ENCODE results near the gene SLC4A4.

Gene SLC4A4

DNA sequence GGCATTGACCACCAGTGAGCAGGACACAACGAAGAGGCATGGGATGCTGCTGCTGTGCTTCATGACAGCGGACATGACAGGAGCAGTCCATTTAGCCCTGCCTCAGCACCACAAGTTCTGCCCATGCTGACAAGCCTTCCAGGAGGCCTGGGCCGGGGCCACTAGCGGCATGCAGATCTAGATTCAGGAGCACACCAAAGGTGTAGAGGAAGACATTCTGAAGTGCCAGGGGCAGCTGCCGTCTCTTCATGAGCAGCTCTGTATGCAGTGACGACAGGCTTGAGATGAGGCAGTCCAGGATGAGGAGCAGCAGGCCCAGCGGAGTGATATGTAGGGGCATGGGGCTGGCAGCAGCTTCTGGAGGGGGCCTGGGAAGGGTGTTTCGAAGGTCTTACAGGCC lies 38.5 kb upstream of the SLC4A4 start:
- H3K27ac ChIP-seq, result no peak overlapping the region
- no peak for TF ChIP-seq ZFX (IDR thresholded peaks at IDR 0.05; ENCODE audit: borderline replicate concordance)
- TF ChIP-seq, protein P1, sequence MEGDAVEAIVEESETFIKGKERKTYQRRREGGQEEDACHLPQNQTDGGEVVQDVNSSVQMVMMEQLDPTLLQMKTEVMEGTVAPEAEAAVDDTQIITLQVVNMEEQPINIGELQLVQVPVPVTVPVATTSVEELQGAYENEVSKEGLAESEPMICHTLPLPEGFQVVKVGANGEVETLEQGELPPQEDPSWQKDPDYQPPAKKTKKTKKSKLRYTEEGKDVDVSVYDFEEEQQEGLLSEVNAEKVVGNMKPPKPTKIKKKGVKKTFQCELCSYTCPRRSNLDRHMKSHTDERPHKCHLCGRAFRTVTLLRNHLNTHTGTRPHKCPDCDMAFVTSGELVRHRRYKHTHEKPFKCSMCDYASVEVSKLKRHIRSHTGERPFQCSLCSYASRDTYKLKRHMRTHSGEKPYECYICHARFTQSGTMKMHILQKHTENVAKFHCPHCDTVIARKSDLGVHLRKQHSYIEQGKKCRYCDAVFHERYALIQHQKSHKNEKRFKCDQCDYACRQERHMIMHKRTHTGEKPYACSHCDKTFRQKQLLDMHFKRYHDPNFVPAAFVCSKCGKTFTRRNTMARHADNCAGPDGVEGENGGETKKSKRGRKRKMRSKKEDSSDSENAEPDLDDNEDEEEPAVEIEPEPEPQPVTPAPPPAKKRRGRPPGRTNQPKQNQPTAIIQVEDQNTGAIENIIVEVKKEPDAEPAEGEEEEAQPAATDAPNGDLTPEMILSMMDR (IDR thresholded peaks at IDR 0.05), result no peak

DNA sequence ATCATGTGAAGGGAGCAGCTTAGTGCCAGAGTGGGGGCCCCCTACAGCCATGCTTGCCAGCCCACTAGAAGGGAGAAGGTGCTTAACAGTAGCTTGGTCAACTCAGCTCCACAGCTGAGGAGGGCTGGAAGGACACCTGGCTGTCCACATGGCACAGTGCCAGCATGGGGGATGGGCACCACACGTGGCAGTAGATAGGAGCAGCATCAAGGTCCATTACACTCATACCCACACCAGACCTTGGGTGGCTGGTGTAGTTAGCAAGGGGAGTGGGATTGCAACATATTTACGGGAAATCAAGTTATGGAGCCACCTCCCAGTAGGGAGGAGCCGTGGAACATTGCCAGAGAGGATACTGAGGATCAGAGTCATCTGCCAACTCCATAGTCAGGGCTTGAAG lies 37.9 kb upstream of the SLC4A4 start:
- no peak overlapping the region for H3K27ac ChIP-seq
- TF ChIP-seq ZFX (IDR thresholded peaks at IDR 0.05; ENCODE audit: borderline replicate concordance), result no peak
- TF ChIP-seq, protein P1 (IDR thresholded peaks at IDR 0.05), result no peak

DNA sequence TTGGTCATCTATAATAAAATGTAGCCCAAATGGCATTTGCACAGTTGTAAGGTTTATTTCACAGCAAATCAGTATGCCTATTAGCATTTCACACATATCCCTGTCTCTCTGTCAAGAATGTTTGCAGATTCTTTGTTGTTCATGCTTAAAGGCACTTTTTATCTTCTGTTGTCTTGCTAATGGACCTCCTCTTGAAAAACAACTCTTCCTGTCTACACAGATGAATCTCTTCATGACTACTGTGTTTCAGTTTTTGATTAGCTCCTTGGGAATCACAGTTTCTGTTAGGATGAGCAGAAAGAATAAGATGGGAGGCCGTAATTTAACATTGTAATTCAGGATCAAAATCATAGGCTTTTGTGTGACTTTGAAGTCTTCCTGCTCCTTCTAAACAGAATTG lies 35.5 kb upstream of the SLC4A4 start:
- H3K27ac ChIP-seq, result no peak overlapping the region
- TF ChIP-seq, protein P1 (IDR thresholded peaks at IDR 0.05), result no peak
- no peak for TF ChIP-seq ZFX (IDR thresholded peaks at IDR 0.05; ENCODE audit: borderline replicate concordance)

DNA sequence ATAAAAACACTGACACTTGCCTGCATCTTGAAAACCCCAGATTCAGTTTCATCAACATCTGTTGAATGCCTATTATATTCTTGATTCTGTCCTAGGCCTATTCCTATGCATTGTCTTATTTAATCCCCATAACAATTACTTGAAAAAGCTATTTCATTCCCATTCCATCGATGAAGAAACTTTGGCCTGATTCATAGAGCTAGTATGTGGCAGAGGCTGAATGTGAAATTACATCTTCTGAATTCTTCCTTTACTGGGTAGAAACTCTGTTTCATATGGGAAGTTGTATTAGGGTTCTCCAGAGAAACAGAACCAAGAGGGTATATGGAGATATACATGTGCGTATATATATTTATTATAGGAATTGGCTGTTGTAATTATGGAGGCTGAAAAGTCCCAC lies 35.0 kb upstream of the SLC4A4 start:
- H3K27ac ChIP-seq, result no peak overlapping the region

DNA sequence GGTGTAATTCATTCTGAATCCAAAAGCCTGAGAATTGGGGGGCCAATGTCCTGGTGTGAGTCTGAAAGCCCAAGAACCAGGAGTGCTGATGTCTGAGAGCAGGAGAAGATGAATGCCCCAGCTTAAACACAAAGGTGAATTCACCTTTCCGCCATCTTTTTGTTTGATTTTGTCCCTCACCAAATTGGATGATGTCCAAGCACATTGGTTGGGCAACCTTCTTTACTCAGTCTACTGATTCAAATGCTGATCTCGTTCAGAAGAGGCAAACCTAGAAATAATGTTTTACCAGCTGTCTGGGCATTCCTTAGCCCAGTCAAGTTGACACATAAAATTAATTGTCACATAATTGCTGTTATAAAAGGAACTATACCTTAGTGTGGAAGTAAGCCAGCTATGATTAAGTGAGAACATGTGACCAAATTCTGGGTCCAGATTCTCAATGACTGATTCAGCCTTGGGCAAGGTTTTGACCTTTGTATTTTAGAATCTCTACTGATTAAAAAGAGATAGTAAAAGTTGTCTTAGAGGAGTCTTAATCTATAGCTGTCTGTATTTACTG lies 34.5 kb upstream of the SLC4A4 start:
- TF ChIP-seq, protein P1 (IDR thresholded peaks at IDR 0.05), result no peak
- H3K27ac ChIP-seq, result no peak overlapping the region

More for the DNA sequence above, 35.0 kb upstream of the SLC4A4 start:
- TF ChIP-seq, protein P1 (IDR thresholded peaks at IDR 0.05), result no peak
- no peak for TF ChIP-seq ZFX (IDR thresholded peaks at IDR 0.05; ENCODE audit: borderline replicate concordance)

DNA sequence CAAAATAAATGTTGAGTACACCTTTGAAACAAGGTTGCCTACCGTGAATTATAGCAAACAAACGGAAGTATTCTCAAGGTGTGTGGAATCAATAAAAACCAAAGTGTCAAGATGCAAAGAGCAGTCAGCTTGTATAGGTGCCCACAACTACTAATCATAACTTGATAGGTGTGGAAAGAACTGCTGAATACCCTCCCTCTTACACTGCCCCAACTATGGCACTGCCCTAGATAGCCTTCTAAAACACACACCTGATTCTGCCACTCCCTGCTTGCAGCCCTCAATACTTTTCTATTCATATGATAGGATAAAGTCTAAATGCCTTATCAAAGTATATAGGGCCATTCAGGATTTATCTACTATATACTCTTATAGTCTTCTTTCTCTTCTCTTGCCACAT lies 31.1 kb upstream of the SLC4A4 start:
- H3K27ac ChIP-seq, result no peak overlapping the region
- TF ChIP-seq, protein P1 (IDR thresholded peaks at IDR 0.05), result no peak
- TF ChIP-seq ZFX (IDR thresholded peaks at IDR 0.05; ENCODE audit: borderline replicate concordance), result no peak

DNA sequence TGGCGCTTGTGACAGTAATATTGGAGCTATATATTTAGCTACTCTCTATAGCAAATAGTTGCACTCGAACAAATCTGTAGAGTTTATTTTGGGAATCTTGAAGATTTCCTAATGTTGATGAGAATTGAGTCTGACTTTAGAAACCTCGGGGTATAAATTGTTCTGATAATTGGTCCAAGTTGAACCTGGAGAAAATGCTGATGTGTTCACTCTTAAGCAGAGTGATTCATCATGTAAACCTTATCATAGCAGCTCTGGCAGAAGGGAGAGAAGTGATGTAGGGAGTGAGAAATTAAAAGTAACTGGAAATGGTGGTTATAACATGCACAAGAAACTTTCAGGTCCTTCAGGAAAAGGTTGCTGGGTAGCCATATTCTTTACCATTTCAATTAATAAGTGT lies 16.4 kb upstream of the SLC4A4 start:
- H3K27ac ChIP-seq, result no peak overlapping the region
- TF ChIP-seq, protein P1 (IDR thresholded peaks at IDR 0.05), result no peak
- TF ChIP-seq ZFX (IDR thresholded peaks at IDR 0.05; ENCODE audit: borderline replicate concordance), result no peak

Measured in 22Rv1 (cell line).